Neural progenitor cell (in vitro differentiated cells): ENCODE results near the gene MT1X. TPM values are rescaled to one million over a fixed set of nuclear protein-coding genes. Genes with fewer than 3 reads are reported as not detected.
"Not testable (repeated sequence)": the region's sequence is repeated elsewhere in the genome, so short reads cannot be mapped to it uniquely, and the experiment has no call there.

Experiments
- DNase-seq: peaks from one replicate; pipeline ENCODE4 v3.0.0-alpha.2; 2016; ENCODE audit warnings: low spot score
- H2AFZ ChIP-seq: fragments of 200-600 bp; sonication (generic); replicated peaks from 2 replicates; pipeline ENCODE4 v1.6.1; 2016; ENCODE audit warnings: antibody characterized with exemption
- H3F3A ChIP-seq: fragments of 200-600 bp; sonication (generic); 2 replicates; pipeline ENCODE4 v1.6.1; 2016; ENCODE audit warnings: antibody characterized with exemption, low read depth
- H3K27ac ChIP-seq: fragments of 200-600 bp; sonication (generic); 2 replicates; pipeline ENCODE4 v1.5.1; 2016; ENCODE audit warnings: mild to moderate bottlenecking
- H3K27me3 ChIP-seq: fragments of 200-600 bp; sonication (generic); 2 replicates; pipeline ENCODE4 v1.6.1; 2016; ENCODE audit warnings: mild to moderate bottlenecking, moderate library complexity
- H3K36me3 ChIP-seq: fragments of 200-600 bp; sonication (generic); 2 replicates; pipeline ENCODE4 v1.5.1; 2016
- H3K4me1 ChIP-seq: fragments of 200-600 bp; sonication (generic); 2 replicates; pipeline ENCODE4 v1.6.1; 2016; ENCODE audit warnings: mixed run types
- H3K4me2 ChIP-seq: fragments of 200-600 bp; sonication (generic); 2 replicates; pipeline ENCODE4 v1.6.1; 2016
- H3K4me3 ChIP-seq: fragments of 200-600 bp; sonication (generic); 2 replicates; pipeline ENCODE4 v1.5.1; 2016
- H3K79me2 ChIP-seq: fragments of 200-600 bp; sonication (generic); 2 replicates; pipeline ENCODE4 v1.6.1; 2016; ENCODE audit warnings: low read depth
- H3K9ac ChIP-seq: fragments of 200-600 bp; sonication (generic); 2 replicates; pipeline ENCODE4 v1.6.1; 2016
- H3K9me3 ChIP-seq: fragments of 200-600 bp; sonication (generic); 2 replicates; pipeline ENCODE4 v1.5.1; 2016; ENCODE audit warnings: low read depth
- H4K20me1 ChIP-seq: fragments of 200-600 bp; sonication (generic); 2 replicates; pipeline ENCODE4 v1.6.1; 2016; ENCODE audit warnings: low read depth
- H3K27ac Mint-ChIP-seq: 3 replicates; pipeline ENCODE4 v1.8.0; 2021; ENCODE audit warnings: mixed read lengths
- H3K27me3 Mint-ChIP-seq: 2 replicates; pipeline ENCODE4 v1.8.0; 2022; ENCODE audit warnings: low read depth, mild to moderate bottlenecking, inconsistent platforms, moderate library complexity, mixed read lengths; ENCODE audit not compliant: insufficient read depth
- H3K36me3 Mint-ChIP-seq: 3 replicates; pipeline ENCODE4 v1.8.0; 2021; ENCODE audit warnings: mixed read lengths
- H3K4me1 Mint-ChIP-seq: 3 replicates; pipeline ENCODE4 v1.8.0; 2021; ENCODE audit warnings: mixed read lengths
- H3K4me3 Mint-ChIP-seq: 3 replicates; pipeline ENCODE4 v1.8.0; 2021; ENCODE audit warnings: mild to moderate bottlenecking, moderate library complexity, mixed read lengths
- H3K9me3 Mint-ChIP-seq: 3 replicates; pipeline ENCODE4 v1.8.0; 2020; ENCODE audit warnings: mixed read lengths
- EZH2 ChIP-seq: fragments of 200-600 bp; sonication (generic); IDR thresholded peaks from 2 replicates; pipeline ENCODE4 v1.6.1; 2017; ENCODE audit warnings: antibody characterized with exemption, mild to moderate bottlenecking, moderate library complexity
- EZH2phosphoT487 ChIP-seq: fragments of 200-600 bp; sonication (generic); IDR thresholded peaks from 2 replicates; pipeline ENCODE4 v1.6.1; 2017; ENCODE audit warnings: antibody characterized with exemption
- total RNA-seq: library from RNA; depleted of rRNA; stranded (reverse); fragments of >200 nt; gene quantifications from 2 replicates; pipeline ENCODE4 v1.2.3, GENCODE V29; 2015; ENCODE audit warnings: low replicate concordance
- TF ChIP-seq, protein P1 (sequence below): fragments of 200-600 bp; sonication (generic); IDR thresholded peaks from 2 replicates; pipeline ENCODE4 v1.5.1; 2017; ENCODE audit warnings: antibody characterized with exemption, mild to moderate bottlenecking

Gene MT1X
- total RNA-seq, 1 donor from 2014 or later, result not detected

DNA sequence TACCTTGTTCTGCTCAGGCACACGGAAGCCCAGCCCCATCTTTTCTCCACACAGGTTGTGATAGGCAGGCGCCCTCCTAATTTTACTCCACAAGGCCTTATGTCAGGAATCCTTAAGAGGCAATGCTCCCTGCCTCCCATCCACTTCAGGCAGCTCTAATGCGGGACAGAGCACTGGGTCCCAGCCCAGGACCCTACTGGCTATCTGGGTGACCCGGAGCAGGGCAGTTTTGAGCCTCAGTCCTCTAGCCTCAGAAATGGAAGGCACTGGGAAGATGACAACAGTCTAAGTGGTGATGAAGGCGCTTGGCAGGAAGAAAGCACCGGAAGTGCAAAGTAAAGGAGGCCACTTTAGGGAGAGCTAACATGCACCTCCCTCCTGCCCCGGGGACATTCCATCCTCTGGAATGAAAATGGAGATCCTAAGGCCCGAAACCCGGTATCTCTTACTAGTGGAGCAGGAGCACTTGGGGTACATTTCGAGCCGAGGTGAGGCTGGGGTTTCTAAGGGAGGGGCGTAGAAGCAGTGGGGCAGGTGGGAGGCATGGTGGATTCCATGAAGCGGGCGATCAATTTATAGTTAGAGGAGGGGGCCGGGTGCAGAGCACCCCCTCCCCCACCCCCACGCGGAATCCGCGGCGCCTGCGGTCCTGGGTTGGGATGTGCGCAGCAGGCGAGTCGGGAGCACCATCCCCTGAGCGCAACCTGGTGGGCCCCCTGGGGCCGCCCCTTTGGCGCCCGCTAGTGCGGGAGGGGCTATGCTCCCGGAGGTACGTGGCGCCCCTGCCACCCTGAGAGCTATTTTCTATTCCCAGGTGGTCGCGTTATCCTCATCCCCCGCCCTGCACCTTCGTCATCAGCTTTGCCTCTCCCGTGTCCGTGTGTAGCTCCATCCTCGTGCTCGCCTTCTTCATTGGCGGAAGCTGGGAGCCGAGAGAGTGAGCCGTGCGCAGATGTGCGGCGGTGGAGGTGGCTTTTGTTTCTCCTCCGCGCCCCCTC, 19.6 kb upstream of the MT1X start:
- TF ChIP-seq, protein P1, sequence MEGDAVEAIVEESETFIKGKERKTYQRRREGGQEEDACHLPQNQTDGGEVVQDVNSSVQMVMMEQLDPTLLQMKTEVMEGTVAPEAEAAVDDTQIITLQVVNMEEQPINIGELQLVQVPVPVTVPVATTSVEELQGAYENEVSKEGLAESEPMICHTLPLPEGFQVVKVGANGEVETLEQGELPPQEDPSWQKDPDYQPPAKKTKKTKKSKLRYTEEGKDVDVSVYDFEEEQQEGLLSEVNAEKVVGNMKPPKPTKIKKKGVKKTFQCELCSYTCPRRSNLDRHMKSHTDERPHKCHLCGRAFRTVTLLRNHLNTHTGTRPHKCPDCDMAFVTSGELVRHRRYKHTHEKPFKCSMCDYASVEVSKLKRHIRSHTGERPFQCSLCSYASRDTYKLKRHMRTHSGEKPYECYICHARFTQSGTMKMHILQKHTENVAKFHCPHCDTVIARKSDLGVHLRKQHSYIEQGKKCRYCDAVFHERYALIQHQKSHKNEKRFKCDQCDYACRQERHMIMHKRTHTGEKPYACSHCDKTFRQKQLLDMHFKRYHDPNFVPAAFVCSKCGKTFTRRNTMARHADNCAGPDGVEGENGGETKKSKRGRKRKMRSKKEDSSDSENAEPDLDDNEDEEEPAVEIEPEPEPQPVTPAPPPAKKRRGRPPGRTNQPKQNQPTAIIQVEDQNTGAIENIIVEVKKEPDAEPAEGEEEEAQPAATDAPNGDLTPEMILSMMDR, result no peak
- TF ChIP-seq EZH2phosphoT487 (peak; percentile 91), EZH2 (peak; percentile 88)
- Histone ChIP-seq H3F3A (peaks cover 7% of the 10 kb centered on the region), H4K20me1 (peaks cover 18% of the 10 kb centered on the region), H3K27me3 (peaks cover 100% of the 10 kb centered on the region), H3K79me2 (no peaks in the 10 kb centered on the region), H3K27ac (no peak overlapping the region), H2AFZ (no peak overlapping the region), H3K9me3 (no peaks in the 10 kb centered on the region), H3K36me3 (no peaks in the 10 kb centered on the region), H3K4me2 (peak overlapping the region; percentile 89), H3K9ac (no peak overlapping the region), H3K4me3 (peak overlapping the region; percentile 34), H3K4me1 (peaks cover 10% of the 10 kb centered on the region)
- DNase-seq, result no peak
- Mint-ChIP-seq H3K4me1 (peaks cover 11% of the 10 kb centered on the region), H3K27me3 (peaks cover 88% of the 10 kb centered on the region), H3K27ac (no peak overlapping the region), H3K36me3 (no peaks in the 10 kb centered on the region), H3K9me3 (peaks cover 2% of the 10 kb centered on the region), H3K4me3 (peak overlapping the region; percentile 53)

DNA sequence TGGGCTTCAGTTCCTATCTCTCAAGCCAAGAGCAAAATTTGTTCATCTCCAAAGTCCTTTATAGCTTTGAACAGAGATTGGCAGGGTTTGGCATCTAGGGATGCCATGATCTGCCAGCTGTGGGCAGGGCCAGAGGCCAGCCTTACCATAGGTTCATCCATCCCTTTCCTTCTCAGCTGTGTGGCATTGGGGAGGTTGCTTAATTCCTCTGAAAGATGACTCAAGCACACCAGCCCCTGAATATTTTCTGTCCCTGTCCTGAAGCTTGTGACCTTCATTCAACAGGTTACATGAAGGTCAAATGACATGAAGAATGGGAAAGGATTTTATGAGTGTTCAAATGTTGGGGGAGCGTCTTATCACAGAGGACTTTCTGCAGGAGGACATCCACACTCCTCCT, 17.8 kb upstream of the MT1X start:
- peaks cover 100% of the 10 kb centered on the region for H3K27me3 ChIP-seq
- H3K9me3 ChIP-seq, result no peaks in the 10 kb centered on the region
- H3K4me2 ChIP-seq, result no peak overlapping the region
- Mint-ChIP-seq H3K4me3 (no peak overlapping the region), H3K4me1 (peaks cover 7% of the 10 kb centered on the region), H3K27me3 (peaks cover 87% of the 10 kb centered on the region), H3K9me3 (peaks cover 2% of the 10 kb centered on the region), H3K27ac (no peak overlapping the region), H3K36me3 (no peaks in the 10 kb centered on the region)
- no peak overlapping the region for H2AFZ ChIP-seq
- peaks cover 8% of the 10 kb centered on the region for H3K4me1 ChIP-seq
- H4K20me1 ChIP-seq, result peaks cover 28% of the 10 kb centered on the region
- no peak overlapping the region for H3K27ac ChIP-seq
- H3F3A ChIP-seq, result no peaks in the 10 kb centered on the region
- no peak for DNase-seq
- no peak overlapping the region for H3K4me3 ChIP-seq
- no peak for TF ChIP-seq EZH2
- TF ChIP-seq, protein P1, result no peak
- TF ChIP-seq EZH2phosphoT487, result no peak
- no peaks in the 10 kb centered on the region for H3K36me3 ChIP-seq
- no peaks in the 10 kb centered on the region for H3K79me2 ChIP-seq
- no peak overlapping the region for H3K9ac ChIP-seq

DNA sequence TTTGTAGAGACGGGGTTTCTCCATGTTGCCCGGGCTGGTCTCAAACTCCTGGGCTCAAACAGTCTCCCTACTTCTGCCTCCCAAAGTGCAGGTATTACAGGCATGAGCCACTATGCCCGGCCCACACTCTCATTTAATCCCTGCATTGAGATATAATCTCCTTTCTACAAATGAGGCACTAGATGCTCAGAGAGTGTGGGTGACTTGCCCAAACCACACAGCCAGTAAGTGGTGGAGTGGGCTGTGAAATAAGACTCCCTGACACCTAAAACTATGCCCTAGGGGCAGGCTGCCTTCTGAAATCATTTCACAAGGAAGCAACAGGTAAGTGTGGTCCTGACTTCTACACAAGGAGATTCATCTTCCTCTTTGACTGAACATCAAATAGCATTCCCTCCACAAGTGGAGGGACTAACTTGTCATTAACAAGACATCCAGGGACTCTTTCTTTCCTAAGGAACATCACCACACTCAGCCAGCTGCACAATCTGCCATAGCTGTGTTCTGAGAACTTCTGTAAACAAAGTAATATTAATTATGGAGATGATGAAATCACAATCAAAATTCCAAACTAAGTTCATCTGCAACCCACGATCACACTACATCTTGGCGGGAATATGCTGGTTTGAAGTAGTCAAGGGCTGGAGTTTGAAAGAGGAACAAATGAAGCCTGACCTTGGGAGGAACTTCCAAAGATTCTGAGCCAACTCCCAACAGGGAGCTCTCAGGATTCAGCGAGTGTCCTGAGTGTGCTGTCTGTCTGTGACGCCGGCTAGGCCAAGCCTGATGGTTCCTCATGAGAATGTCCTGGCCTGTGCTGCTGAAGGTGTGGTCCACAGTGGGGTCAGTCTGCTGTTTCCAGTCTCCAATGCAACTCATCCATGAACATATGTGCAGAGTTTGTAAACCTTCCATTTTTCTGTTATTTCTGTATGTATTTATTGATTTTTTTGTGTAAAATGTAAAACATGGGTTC, 16.7 kb upstream of the MT1X start:
- not testable (repeated sequence) for H3K36me3 Mint-ChIP-seq, H2AFZ ChIP-seq, H3K27ac ChIP-seq, H3K36me3 ChIP-seq, H3K9me3 Mint-ChIP-seq, H3K79me2 ChIP-seq, H3K4me3 ChIP-seq, H3K9ac ChIP-seq, H3K4me3 Mint-ChIP-seq, H3K4me1 Mint-ChIP-seq, H3K9me3 ChIP-seq, DNase-seq, H3K27ac Mint-ChIP-seq, H3K4me2 ChIP-seq, H3F3A ChIP-seq
- Histone ChIP-seq H3K4me1 (peaks cover 11% of the 10 kb centered on the region), H4K20me1 (peaks cover 35% of the 10 kb centered on the region), H3K27me3 (peaks cover 100% of the 10 kb centered on the region)
- H3K27me3 Mint-ChIP-seq, result peaks cover 84% of the 10 kb centered on the region
